ENCODE measurements around the gene GP1BB.
"Not testable (repeated sequence)": the region's sequence is repeated elsewhere in the genome, so short reads cannot be mapped to it uniquely, and the experiment has no call there.

Gene GP1BB

DNA sequence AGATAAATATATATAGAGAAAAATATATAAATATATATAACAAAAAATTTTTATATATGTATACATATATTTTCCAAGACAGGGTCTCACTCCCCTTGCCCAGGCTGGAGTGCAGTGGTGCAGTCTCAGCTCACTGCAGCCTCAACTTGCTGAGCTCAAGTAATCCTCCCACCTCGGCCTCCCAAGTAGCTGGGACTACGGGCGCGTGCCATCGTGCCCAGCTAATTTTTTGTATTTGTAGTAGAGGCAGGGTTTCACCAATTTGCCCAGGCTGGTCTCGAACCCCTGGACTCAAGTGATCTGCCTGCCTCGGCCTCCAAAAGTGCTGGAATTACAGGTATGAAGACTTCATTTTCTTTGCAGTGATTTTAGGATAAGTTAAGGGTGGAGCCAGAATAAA lies 47.9 kb upstream of the GP1BB start:
- H3K79me1 ChIP-seq (ENCODE audit: low read depth, low read length), result no peaks in the 10 kb centered on the region
- no CpG with 5 or more reads among the region's 7 CpGs for WGBS, 2 donors (ENCODE audit: extremely low coverage in 2 of 2, insufficient read length in 2 of 2, insufficient replicate concordance in 1 of 2)
- DNase-seq (ENCODE audit: low spot score), result no peak

DNA sequence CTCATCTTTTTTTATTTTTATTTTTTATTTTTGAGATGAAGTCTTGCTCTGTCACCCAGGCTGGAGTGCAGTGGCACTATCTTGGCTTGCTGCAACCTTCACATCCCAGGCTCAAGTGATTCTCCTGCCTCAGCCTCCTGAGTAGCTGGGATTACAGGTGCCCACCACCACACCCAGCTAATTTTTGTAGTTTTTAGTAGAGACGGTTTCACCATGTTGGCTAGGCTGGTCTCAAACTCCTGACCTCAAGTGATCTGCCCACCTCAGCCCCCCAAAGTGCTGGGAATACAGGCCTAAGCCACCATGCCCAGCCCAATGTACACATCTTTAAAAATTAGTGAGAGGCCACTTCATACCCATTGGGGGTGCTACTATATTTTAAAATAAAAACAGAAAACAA lies 46.9 kb upstream of the GP1BB start:
- H3K79me1 ChIP-seq (ENCODE audit: low read depth, low read length); H3K14ac ChIP-seq (ENCODE audit: low read length); H3K4me3 ChIP-seq (ENCODE audit: low read length in 2 of 2); H3K27ac ChIP-seq (replicated peaks; ENCODE audit: low read length); H2BK120ac ChIP-seq (ENCODE audit: low read depth, low read length); H2AK5ac ChIP-seq (ENCODE audit: low read depth, low read length); H3K4ac ChIP-seq (ENCODE audit: low read length); H3K36me3 ChIP-seq (replicated peaks in 1 of 2; ENCODE audit: control insufficient read depth in 2 of 2, insufficient read depth in 2 of 2, low read length in 2 of 2); H2BK12ac ChIP-seq (ENCODE audit: low read length); H2BK15ac ChIP-seq (ENCODE audit: low read length); H3K9me3 ChIP-seq (replicated peaks in 1 of 2; ENCODE audit: control insufficient read depth in 2 of 2, insufficient read depth in 1 of 2, low read depth in 1 of 2, low read length in 2 of 2); H4K8ac ChIP-seq (ENCODE audit: low read depth, low read length); H3K9ac ChIP-seq (ENCODE audit: low read depth, low read length, poor library complexity); H2AFZ ChIP-seq (ENCODE audit: low read length); H3K4me1 ChIP-seq (ENCODE audit: control insufficient read depth in 2 of 2, insufficient read depth in 1 of 2, low read depth in 1 of 2, low read length in 2 of 2); H4K91ac ChIP-seq (ENCODE audit: low read depth, low read length, poor library complexity); H3K4me2 ChIP-seq (ENCODE audit: insufficient read depth, low read length, poor library complexity, severe bottlenecking); DNase-seq (ENCODE audit: low spot score); H3K27me3 ChIP-seq (ENCODE audit: control insufficient read depth in 3 of 3, insufficient read depth in 3 of 3, low read depth in 1 of 3, low read length in 3 of 3); H2BK5ac ChIP-seq (ENCODE audit: low read length); H3K18ac ChIP-seq (ENCODE audit: low read length); H3K23ac ChIP-seq (ENCODE audit: low read depth, low read length, poor library complexity): not testable (repeated sequence)
- WGBS, 2 donors (ENCODE audit: extremely low coverage in 2 of 2, insufficient read length in 2 of 2, insufficient replicate concordance in 1 of 2), result no CpG with 5 or more reads among the region's 1 CpG

More for the DNA sequence above, 47.9 kb upstream of the GP1BB start:
- Histone ChIP-seq H3K4me2 (ENCODE audit: insufficient read depth, low read length, poor library complexity, severe bottlenecking) (no peak overlapping the region), H2BK12ac (ENCODE audit: low read length) (no peak overlapping the region), H3K9me3 (replicated peaks in 1 of 2; ENCODE audit: control insufficient read depth in 2 of 2, insufficient read depth in 1 of 2, low read depth in 1 of 2, low read length in 2 of 2) (no peaks in the 10 kb centered on the region), H4K91ac (ENCODE audit: low read depth, low read length, poor library complexity) (no peak overlapping the region), H2BK120ac (ENCODE audit: low read depth, low read length) (no peak overlapping the region), H3K9ac (ENCODE audit: low read depth, low read length, poor library complexity) (no peak overlapping the region), H2AFZ (ENCODE audit: low read length) (no peak overlapping the region), H3K36me3 (replicated peaks in 1 of 2; ENCODE audit: control insufficient read depth in 2 of 2, insufficient read depth in 2 of 2, low read length in 2 of 2) (no peaks in the 10 kb centered on the region), H3K23ac (ENCODE audit: low read depth, low read length, poor library complexity) (no peak overlapping the region), H3K18ac (ENCODE audit: low read length) (no peak overlapping the region), H4K8ac (ENCODE audit: low read depth, low read length) (no peak overlapping the region), H2BK5ac (ENCODE audit: low read length) (no peak overlapping the region), H3K4me1 (ENCODE audit: control insufficient read depth in 2 of 2, insufficient read depth in 1 of 2, low read depth in 1 of 2, low read length in 2 of 2) (peaks cover 6% of the 10 kb centered on the region in 2 donors), H3K14ac (ENCODE audit: low read length) (no peak overlapping the region), H2BK15ac (ENCODE audit: low read length) (no peak overlapping the region), H3K27ac (replicated peaks; ENCODE audit: low read length) (no peak overlapping the region), H2AK5ac (ENCODE audit: low read depth, low read length) (no peak overlapping the region), H3K4ac (ENCODE audit: low read length) (no peak overlapping the region), H3K27me3 (ENCODE audit: control insufficient read depth in 3 of 3, insufficient read depth in 3 of 3, low read depth in 1 of 3, low read length in 3 of 3) (no peaks in the 10 kb centered on the region), H3K4me3 (ENCODE audit: low read length in 2 of 2) (no peak overlapping the region)

DNA sequence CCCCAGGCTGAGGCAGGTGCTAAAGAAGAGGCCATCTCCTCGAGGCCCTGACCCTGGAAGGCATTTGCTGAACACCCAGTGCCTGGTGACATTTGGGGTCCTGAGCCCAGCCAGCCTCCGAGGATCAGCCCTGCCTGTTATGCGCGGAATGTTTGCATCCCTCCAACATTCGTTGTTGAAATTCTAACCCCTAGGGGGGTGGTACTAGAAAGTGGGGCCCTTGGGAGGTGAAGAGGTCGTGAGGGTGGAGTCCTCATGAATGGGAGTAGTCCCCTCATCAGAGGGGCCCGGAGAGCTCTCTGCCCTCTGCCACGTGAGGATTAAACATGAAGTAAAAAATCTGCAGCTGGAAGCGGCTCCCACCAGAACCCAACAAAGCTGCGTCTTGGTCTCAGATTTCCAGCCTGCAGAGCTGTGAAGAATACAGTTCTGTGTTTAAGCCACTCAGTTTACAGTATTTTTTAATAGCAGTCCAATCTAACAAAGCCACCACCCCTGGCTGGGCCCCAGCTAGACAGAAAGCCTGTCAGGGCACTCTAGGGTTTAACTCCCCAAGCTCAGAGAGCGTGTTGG lies 44.3 kb upstream of the GP1BB start:
- Histone ChIP-seq H2BK12ac (ENCODE audit: low read length) (no peak overlapping the region), H3K9ac (ENCODE audit: low read depth, low read length, poor library complexity) (no peak overlapping the region), H3K18ac (ENCODE audit: low read length) (peak overlapping the region; percentile 78), H3K4me2 (ENCODE audit: insufficient read depth, low read length, poor library complexity, severe bottlenecking) (no peak overlapping the region), H3K27me3 (ENCODE audit: control insufficient read depth in 3 of 3, insufficient read depth in 3 of 3, low read depth in 1 of 3, low read length in 3 of 3) (no peaks in the 10 kb centered on the region), H3K4me3 (ENCODE audit: low read length in 2 of 2) (no peak overlapping the region), H3K9me3 (replicated peaks in 1 of 2; ENCODE audit: control insufficient read depth in 2 of 2, insufficient read depth in 1 of 2, low read depth in 1 of 2, low read length in 2 of 2) (no peaks in the 10 kb centered on the region), H3K27ac (replicated peaks; ENCODE audit: low read length) (no peak overlapping the region), H3K4ac (ENCODE audit: low read length) (no peak overlapping the region), H3K23ac (ENCODE audit: low read depth, low read length, poor library complexity) (peak overlapping the region; percentile 90), H3K79me1 (ENCODE audit: low read depth, low read length) (no peaks in the 10 kb centered on the region), H4K8ac (ENCODE audit: low read depth, low read length) (no peak overlapping the region), H3K36me3 (replicated peaks in 1 of 2; ENCODE audit: control insufficient read depth in 2 of 2, insufficient read depth in 2 of 2, low read length in 2 of 2) (no peaks in the 10 kb centered on the region), H2BK120ac (ENCODE audit: low read depth, low read length) (no peak overlapping the region), H2AFZ (ENCODE audit: low read length) (peak overlapping the region; percentile 35), H2AK5ac (ENCODE audit: low read depth, low read length) (peak overlapping the region; percentile 30), H4K91ac (ENCODE audit: low read depth, low read length, poor library complexity) (no peak overlapping the region), H3K4me1 (ENCODE audit: control insufficient read depth in 2 of 2, insufficient read depth in 1 of 2, low read depth in 1 of 2, low read length in 2 of 2) (peaks cover 6% of the 10 kb centered on the region in 2 donors), H3K14ac (ENCODE audit: low read length) (no peak overlapping the region), H2BK5ac (ENCODE audit: low read length) (no peak overlapping the region), H2BK15ac (ENCODE audit: low read length) (peak overlapping the region; percentile 74)
- no CpG with 5 or more reads among the region's 11 CpGs for WGBS, 2 donors (ENCODE audit: extremely low coverage in 2 of 2, insufficient read length in 2 of 2, insufficient replicate concordance in 1 of 2)
- DNase-seq (ENCODE audit: low spot score), result no peak

DNA sequence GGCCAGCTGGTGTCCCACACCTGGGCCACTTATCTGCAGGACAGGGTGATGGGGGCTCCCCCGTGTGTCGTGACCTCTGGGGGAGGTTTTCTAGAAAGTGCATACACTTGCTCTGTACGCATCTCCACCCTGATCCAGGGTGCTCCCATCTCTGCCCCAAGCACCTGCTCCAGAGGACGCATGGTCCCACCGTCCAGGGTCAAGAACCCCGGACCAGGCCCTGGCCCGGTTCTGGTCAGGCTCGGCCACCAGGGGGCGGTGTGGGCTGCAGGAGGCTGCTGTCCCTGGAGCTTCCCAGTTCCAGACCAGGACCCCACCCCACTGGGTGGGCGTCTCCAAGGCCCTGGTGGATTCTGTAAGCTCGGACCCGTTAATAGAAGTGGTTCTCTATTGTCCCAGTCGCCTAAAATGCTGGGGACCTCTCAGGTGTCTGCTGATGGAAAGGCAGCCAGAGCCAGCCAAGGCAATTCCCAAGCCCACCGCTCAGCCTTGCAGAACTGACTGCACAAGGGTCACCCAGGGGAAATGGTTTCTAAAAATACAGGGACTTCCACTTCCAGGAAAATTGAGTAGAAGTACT lies 43.7 kb upstream of the GP1BB start:
- H2BK15ac ChIP-seq (ENCODE audit: low read length), result peak overlapping the region; percentile 74
- no CpG with 5 or more reads among the region's 14 CpGs for WGBS, 2 donors (ENCODE audit: extremely low coverage in 2 of 2, insufficient read length in 2 of 2, insufficient replicate concordance in 1 of 2)

More for the DNA sequence above, 43.7 kb upstream of the GP1BB start:
- no peak overlapping the region for H2AFZ ChIP-seq (ENCODE audit: low read length)
- H3K4ac ChIP-seq (ENCODE audit: low read length), result no peak overlapping the region
- no peak overlapping the region for H4K91ac ChIP-seq (ENCODE audit: low read depth, low read length, poor library complexity)
- H3K18ac ChIP-seq (ENCODE audit: low read length), result peak overlapping the region; percentile 78
- no peak overlapping the region for H3K14ac ChIP-seq (ENCODE audit: low read length)
- no peak for DNase-seq (ENCODE audit: low spot score)
- H3K27me3 ChIP-seq (ENCODE audit: control insufficient read depth in 3 of 3, insufficient read depth in 3 of 3, low read depth in 1 of 3, low read length in 3 of 3), result no peaks in the 10 kb centered on the region
- no peak overlapping the region for H3K27ac ChIP-seq (replicated peaks; ENCODE audit: low read length)
- H3K79me1 ChIP-seq (ENCODE audit: low read depth, low read length), result no peaks in the 10 kb centered on the region
- H3K23ac ChIP-seq (ENCODE audit: low read depth, low read length, poor library complexity), result peak overlapping the region; percentile 90
- no peak overlapping the region for H2BK5ac ChIP-seq (ENCODE audit: low read length)
- H3K36me3 ChIP-seq (replicated peaks in 1 of 2; ENCODE audit: control insufficient read depth in 2 of 2, insufficient read depth in 2 of 2, low read length in 2 of 2), result no peaks in the 10 kb centered on the region
- peaks cover 6% of the 10 kb centered on the region in 2 donors for H3K4me1 ChIP-seq (ENCODE audit: control insufficient read depth in 2 of 2, insufficient read depth in 1 of 2, low read depth in 1 of 2, low read length in 2 of 2)
- no peak overlapping the region for H3K4me2 ChIP-seq (ENCODE audit: insufficient read depth, low read length, poor library complexity, severe bottlenecking)
- H2AK5ac ChIP-seq (ENCODE audit: low read depth, low read length), result peak overlapping the region; percentile 30
- H3K9ac ChIP-seq (ENCODE audit: low read depth, low read length, poor library complexity), result no peak overlapping the region
- no peak overlapping the region for H2BK120ac ChIP-seq (ENCODE audit: low read depth, low read length)
- H2BK12ac ChIP-seq (ENCODE audit: low read length), result no peak overlapping the region
- no peak overlapping the region for H3K4me3 ChIP-seq (ENCODE audit: low read length in 2 of 2)
- no peaks in the 10 kb centered on the region for H3K9me3 ChIP-seq (replicated peaks in 1 of 2; ENCODE audit: control insufficient read depth in 2 of 2, insufficient read depth in 1 of 2, low read depth in 1 of 2, low read length in 2 of 2)
- no peak overlapping the region for H4K8ac ChIP-seq (ENCODE audit: low read depth, low read length)
